ENCODE data around the gene EIF4A2.

DNA sequence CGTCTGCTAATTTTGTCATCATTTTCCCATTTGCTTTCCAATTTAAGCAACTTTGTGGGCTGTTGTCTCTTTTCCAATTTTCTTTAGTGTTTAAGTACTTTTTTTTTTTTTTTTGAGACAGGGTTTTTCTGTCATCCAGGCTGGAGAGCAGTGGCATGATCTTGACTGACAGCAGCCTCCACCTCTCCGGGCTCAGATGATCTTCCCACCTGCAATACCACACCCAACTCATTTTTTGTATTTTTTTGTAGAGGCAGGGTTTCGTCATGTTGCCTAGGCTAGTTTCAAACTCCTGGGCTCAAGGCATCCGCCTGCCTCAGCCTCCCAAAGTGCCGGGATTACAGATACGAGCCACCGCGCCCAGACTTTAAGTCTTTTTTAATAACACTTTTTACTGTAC is 26.2 kb upstream of the EIF4A2 start:
- TF ChIP-seq, protein P1, sequence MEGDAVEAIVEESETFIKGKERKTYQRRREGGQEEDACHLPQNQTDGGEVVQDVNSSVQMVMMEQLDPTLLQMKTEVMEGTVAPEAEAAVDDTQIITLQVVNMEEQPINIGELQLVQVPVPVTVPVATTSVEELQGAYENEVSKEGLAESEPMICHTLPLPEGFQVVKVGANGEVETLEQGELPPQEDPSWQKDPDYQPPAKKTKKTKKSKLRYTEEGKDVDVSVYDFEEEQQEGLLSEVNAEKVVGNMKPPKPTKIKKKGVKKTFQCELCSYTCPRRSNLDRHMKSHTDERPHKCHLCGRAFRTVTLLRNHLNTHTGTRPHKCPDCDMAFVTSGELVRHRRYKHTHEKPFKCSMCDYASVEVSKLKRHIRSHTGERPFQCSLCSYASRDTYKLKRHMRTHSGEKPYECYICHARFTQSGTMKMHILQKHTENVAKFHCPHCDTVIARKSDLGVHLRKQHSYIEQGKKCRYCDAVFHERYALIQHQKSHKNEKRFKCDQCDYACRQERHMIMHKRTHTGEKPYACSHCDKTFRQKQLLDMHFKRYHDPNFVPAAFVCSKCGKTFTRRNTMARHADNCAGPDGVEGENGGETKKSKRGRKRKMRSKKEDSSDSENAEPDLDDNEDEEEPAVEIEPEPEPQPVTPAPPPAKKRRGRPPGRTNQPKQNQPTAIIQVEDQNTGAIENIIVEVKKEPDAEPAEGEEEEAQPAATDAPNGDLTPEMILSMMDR (IDR thresholded peaks at IDR 0.05) = no peak
- no peak for TF ChIP-seq POLR2AphosphoS5 (IDR thresholded peaks at IDR 0.05; ENCODE audit: low read depth, low read length)
- TF ChIP-seq, protein P2, sequence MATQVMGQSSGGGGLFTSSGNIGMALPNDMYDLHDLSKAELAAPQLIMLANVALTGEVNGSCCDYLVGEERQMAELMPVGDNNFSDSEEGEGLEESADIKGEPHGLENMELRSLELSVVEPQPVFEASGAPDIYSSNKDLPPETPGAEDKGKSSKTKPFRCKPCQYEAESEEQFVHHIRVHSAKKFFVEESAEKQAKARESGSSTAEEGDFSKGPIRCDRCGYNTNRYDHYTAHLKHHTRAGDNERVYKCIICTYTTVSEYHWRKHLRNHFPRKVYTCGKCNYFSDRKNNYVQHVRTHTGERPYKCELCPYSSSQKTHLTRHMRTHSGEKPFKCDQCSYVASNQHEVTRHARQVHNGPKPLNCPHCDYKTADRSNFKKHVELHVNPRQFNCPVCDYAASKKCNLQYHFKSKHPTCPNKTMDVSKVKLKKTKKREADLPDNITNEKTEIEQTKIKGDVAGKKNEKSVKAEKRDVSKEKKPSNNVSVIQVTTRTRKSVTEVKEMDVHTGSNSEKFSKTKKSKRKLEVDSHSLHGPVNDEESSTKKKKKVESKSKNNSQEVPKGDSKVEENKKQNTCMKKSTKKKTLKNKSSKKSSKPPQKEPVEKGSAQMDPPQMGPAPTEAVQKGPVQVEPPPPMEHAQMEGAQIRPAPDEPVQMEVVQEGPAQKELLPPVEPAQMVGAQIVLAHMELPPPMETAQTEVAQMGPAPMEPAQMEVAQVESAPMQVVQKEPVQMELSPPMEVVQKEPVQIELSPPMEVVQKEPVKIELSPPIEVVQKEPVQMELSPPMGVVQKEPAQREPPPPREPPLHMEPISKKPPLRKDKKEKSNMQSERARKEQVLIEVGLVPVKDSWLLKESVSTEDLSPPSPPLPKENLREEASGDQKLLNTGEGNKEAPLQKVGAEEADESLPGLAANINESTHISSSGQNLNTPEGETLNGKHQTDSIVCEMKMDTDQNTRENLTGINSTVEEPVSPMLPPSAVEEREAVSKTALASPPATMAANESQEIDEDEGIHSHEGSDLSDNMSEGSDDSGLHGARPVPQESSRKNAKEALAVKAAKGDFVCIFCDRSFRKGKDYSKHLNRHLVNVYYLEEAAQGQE (IDR thresholded peaks at IDR 0.05; ENCODE audit: insufficient read depth in 1 of 2, low read depth in 2 of 2, low read length in 1 of 2) = no peak

Measured in Panc1 (cell line).